Neutrophil (primary cell): ENCODE measurements around the gene GTPBP3.

Experiments
- H3K27ac ChIP-seq: fragments of 200-600 bp; sonication (generic); 2 replicates; pipeline ENCODE4 v1.5.1; 2016; ENCODE audit warnings: mild to moderate bottlenecking, moderate library complexity
- H3K27me3 ChIP-seq: fragments of 200-600 bp; sonication (generic); 2 replicates; pipeline ENCODE4 v1.6.0; 2016; ENCODE audit warnings: mild to moderate bottlenecking
- H3K36me3 ChIP-seq: fragments of 200-600 bp; sonication (generic); 2 replicates; pipeline ENCODE4 v1.5.1; 2017
- H3K4me1 ChIP-seq, 2 experiments: fragments of 200-600 bp in 1 of 2; sonication (generic) in 1 of 2; 1 replicate in 1 of 2; 2 replicates in 1 of 2; pipeline versions ENCODE4 v1.5.1 to v1.6.1; 2013 to 2016; ENCODE audit warnings: low read depth in 1 of 2, low read length in 1 of 2, mild to moderate bottlenecking in 1 of 2, moderate library complexity in 1 of 2; ENCODE audit not compliant: control insufficient read depth in 1 of 2, insufficient read depth in 1 of 2
- H3K4me3 ChIP-seq, 2 experiments: fragments of 200-600 bp in 1 of 2; sonication (generic) in 1 of 2; 1 replicate in 1 of 2; 2 replicates in 1 of 2; pipeline ENCODE4 v1.5.1; 2013 to 2016; ENCODE audit warnings: low read depth in 1 of 2, low read length in 1 of 2, mild to moderate bottlenecking in 1 of 2, moderate library complexity in 1 of 2
- H3K9me3 ChIP-seq: fragments of 200-600 bp; sonication (generic); 2 replicates; pipeline ENCODE4 v1.5.1; 2016
- TF ChIP-seq, protein P1 (sequence below): fragments of 200-600 bp; sonication (generic); IDR thresholded peaks from 2 replicates; pipeline ENCODE4 v1.5.1; 2016; ENCODE audit warnings: antibody characterized with exemption

Gene GTPBP3

DNA sequence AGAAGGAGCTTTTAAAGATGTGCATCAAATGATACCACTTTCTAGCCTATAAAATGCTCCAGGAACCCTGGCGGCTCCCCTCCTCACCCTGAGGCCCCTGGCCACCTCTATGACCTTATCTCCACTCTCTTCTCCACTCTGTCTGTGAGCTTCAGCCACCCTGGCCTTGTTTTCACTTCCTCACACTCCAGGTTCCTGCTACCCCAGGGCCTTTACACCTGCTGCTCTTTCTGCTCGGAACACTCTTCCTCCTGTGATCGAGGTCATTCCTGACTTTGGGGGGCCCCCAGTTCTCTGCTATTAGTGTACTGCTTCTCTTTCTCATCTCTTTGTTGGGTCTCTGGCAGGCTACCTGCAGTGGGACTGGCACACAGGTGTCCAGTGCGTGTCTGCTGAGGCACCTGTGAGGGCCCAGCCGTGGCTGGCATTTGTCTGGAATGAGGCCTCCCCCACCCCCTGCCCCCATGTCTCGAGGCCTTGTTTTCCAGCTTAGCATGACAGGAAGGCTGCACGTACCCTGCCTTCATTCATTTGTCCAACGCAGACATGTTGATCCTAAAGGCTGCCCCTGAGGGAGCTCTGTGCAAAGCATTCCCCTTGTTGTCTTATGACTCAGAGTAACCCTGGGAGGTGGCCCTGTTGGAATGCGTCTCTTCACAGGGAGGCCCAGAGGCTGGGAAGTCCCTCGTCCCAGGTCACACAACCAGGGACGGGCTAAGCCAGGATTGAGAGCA lies 25.7 kb upstream of the GTPBP3 start:
- TF ChIP-seq, protein P1, sequence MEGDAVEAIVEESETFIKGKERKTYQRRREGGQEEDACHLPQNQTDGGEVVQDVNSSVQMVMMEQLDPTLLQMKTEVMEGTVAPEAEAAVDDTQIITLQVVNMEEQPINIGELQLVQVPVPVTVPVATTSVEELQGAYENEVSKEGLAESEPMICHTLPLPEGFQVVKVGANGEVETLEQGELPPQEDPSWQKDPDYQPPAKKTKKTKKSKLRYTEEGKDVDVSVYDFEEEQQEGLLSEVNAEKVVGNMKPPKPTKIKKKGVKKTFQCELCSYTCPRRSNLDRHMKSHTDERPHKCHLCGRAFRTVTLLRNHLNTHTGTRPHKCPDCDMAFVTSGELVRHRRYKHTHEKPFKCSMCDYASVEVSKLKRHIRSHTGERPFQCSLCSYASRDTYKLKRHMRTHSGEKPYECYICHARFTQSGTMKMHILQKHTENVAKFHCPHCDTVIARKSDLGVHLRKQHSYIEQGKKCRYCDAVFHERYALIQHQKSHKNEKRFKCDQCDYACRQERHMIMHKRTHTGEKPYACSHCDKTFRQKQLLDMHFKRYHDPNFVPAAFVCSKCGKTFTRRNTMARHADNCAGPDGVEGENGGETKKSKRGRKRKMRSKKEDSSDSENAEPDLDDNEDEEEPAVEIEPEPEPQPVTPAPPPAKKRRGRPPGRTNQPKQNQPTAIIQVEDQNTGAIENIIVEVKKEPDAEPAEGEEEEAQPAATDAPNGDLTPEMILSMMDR: no peak
- Histone ChIP-seq H3K36me3 (peaks cover 36% of the 10 kb centered on the region), H3K4me1 (peaks cover 14 to 16% of the 10 kb centered on the region in 2 experiments), H3K27ac (no peak overlapping the region), H3K27me3 (no peaks in the 10 kb centered on the region), H3K9me3 (no peaks in the 10 kb centered on the region), H3K4me3 (no peak overlapping the region)

DNA sequence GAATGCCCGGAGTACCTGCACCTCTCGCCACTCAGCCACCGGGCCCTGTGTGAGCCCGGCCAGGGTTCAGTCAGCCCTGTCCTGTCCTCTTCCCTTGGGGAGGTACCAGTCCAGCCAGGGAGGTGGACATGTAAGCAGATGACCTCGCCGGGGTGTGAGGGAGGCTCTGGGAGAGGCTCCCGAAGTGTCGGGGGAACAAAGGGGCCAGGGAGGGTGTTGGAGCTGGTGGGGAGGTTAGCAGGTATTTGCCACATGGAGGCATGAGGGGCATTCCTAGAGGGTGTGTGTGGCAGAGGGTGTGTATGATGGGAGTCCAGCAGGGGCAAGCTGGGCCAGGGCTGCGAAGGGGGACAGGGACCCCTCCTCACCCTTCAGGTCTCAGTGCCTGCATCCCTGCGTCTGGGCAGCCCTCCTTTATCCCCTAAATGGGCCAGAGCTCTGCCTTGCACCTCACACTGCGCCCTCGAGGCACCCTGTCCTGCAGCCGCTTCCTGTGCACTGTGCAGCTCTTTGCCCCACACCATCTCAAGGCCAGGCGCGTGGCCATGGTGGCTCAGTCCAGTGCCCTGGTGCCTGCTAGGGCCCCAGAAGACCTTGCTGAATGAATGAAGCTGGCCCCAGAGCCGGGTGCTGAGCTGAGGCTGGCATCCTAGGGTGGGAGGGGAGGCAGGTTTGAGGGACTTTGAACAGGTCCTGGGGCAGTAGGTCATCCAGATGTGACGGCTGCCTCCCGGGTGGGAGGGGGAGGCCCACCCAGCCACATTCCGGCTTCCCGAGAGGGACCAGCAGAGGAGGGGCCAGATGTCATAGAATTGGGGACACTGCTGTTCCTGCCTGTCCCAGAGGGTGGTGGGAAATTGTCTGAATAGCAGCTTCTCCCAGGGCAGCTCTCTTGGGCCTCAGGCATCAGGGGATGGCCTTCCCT lies 24.9 kb upstream of the GTPBP3 start:
- TF ChIP-seq, protein P1: no peak
- Histone ChIP-seq H3K36me3 (peaks cover 36% of the 10 kb centered on the region), H3K27ac (no peak overlapping the region), H3K4me3 (no peak overlapping the region), H3K9me3 (no peaks in the 10 kb centered on the region), H3K27me3 (no peaks in the 10 kb centered on the region), H3K4me1 (peaks cover 18% of the 10 kb centered on the region in 2 experiments)

DNA sequence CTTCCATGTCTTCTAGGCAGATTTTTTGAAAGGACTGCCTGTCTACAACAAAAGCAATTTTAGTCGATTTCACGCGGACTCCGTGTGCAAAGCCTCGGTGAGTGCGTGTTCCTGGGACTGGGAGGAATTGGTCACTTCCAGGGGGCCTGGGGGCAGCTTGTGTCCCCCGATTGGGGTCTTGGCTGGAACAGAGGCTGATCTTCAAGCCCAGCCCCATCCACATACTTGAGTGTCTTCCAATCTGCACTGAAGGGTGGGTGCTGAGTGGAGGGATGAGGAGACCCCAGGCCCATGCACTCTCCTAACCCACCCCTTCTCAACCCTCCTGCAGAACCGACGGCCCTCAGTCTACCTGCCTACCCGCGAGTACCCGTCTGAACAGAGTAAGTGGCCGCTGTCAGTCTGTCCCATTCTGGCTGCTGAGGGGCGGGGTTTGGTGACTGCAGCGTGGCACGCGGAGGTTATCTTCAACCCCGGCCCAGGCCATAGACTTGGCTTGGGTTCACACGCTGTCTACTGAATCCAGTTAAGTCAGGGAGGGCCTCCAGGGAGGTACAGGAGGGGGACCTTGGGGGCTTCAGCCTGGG lies 23.3 kb upstream of the GTPBP3 start:
- Histone ChIP-seq H3K4me1 (peaks cover 18 to 21% of the 10 kb centered on the region in 2 experiments), H3K36me3 (peaks cover 39% of the 10 kb centered on the region), H3K4me3 (no peak overlapping the region), H3K9me3 (no peaks in the 10 kb centered on the region), H3K27me3 (no peaks in the 10 kb centered on the region), H3K27ac (no peak overlapping the region)
- TF ChIP-seq, protein P1: no peak

GRCh38 chr19:17318966-17319365 lies 18.4 kb upstream of the GTPBP3 start:
- Histone ChIP-seq H3K4me3 (no peak overlapping the region), H3K27me3 (peaks cover 19% of the 10 kb centered on the region), H3K36me3 (peaks cover 63% of the 10 kb centered on the region), H3K9me3 (no peaks in the 10 kb centered on the region), H3K4me1 (peaks cover 4 to 10% of the 10 kb centered on the region in 2 experiments), H3K27ac (no peak overlapping the region)
- TF ChIP-seq, protein P1: no peak

GRCh38 chr19:17319473-17320238 lies 17.7 kb upstream of the GTPBP3 start:
- Histone ChIP-seq H3K27ac (no peak overlapping the region), H3K36me3 (peaks cover 56% of the 10 kb centered on the region), H3K9me3 (no peaks in the 10 kb centered on the region), H3K27me3 (peaks cover 26% of the 10 kb centered on the region), H3K4me1 (peaks cover 4 to 12% of the 10 kb centered on the region in 2 experiments), H3K4me3 (no peak overlapping the region)
- TF ChIP-seq, protein P1: no peak
